ENCODE measurements around the gene DHRS7B.

DNA sequence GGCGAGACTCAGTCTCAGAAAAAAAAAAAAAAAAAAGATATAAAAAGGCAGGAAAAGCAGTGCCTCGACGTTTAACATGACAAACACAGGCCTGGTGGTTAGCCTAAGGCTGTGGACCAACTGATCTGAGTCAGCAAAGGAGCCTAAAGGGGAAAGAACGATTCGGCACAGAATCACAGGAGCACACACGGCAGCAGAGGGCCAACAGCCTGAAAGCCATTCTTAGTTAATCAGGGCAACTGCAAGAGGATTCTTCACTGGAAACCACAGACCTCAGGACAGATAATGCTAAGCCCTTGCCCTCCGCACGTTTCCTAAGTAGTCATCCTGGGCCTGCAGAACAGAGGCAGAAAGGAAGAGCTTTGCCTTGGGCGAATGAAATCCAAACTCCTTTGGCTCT lies 72.5 kb downstream of the DHRS7B start:
- TF ChIP-seq, protein P1, sequence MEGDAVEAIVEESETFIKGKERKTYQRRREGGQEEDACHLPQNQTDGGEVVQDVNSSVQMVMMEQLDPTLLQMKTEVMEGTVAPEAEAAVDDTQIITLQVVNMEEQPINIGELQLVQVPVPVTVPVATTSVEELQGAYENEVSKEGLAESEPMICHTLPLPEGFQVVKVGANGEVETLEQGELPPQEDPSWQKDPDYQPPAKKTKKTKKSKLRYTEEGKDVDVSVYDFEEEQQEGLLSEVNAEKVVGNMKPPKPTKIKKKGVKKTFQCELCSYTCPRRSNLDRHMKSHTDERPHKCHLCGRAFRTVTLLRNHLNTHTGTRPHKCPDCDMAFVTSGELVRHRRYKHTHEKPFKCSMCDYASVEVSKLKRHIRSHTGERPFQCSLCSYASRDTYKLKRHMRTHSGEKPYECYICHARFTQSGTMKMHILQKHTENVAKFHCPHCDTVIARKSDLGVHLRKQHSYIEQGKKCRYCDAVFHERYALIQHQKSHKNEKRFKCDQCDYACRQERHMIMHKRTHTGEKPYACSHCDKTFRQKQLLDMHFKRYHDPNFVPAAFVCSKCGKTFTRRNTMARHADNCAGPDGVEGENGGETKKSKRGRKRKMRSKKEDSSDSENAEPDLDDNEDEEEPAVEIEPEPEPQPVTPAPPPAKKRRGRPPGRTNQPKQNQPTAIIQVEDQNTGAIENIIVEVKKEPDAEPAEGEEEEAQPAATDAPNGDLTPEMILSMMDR (IDR thresholded peaks at IDR 0.05; ENCODE audit: low read depth, low read length) = no peak
- TF ChIP-seq EZH2phosphoT487 (IDR thresholded peaks at IDR 0.05; ENCODE audit: low read depth) = no peak
